T-helper 17 cell (primary cell): Measurements from ENCODE around the gene CACNA1E. TPM values are rescaled to one million over a fixed set of nuclear protein-coding genes. Genes with fewer than 3 reads are reported as not detected.

Experiments
- ATAC-seq: fragments of 150-1000 bp; cut with Tn5 transposase; 2 replicates; pipeline ENCODE4 v1.10.0; 2021; ENCODE audit warnings: mild to moderate bottlenecking, moderate library complexity
- DNase-seq, 3 donors: peaks; one replicate each; pipeline versions ENCODE4 v3.0.0 to v3.0.0-alpha.2; 2020 to 2021
- H3K9me3 ChIP-seq: one replicate; pipeline ENCODE4 v1.7.0; 2013; ENCODE audit warnings: low read length, mild to moderate bottlenecking; ENCODE audit not compliant: control insufficient read depth, poor library complexity, severe bottlenecking
- H3K27ac Mint-ChIP-seq: one replicate; pipeline ENCODE4 v1.8.0; 2022; ENCODE audit warnings: mild to moderate bottlenecking, moderate library complexity, mixed read lengths
- H3K27me3 Mint-ChIP-seq: one replicate; pipeline ENCODE4 v1.8.0; 2022; ENCODE audit warnings: mixed read lengths
- H3K36me3 Mint-ChIP-seq: one replicate; pipeline ENCODE4 v1.8.0; 2022; ENCODE audit warnings: low read depth, mixed read lengths
- H3K4me1 Mint-ChIP-seq: one replicate; pipeline ENCODE4 v1.8.0; 2022; ENCODE audit warnings: mild to moderate bottlenecking, mixed read lengths
- H3K4me3 Mint-ChIP-seq: one replicate; pipeline ENCODE4 v1.8.0; 2022; ENCODE audit warnings: mild to moderate bottlenecking, moderate library complexity, mixed read lengths
- total RNA-seq, 4 donors: library from RNA in 2 of 4; stranded (reverse) in 2 of 4; gene quantifications; one replicate each; pipeline ENCODE4 v1.2.3 and lab custom pipeline; 2022 to 2026

The CACNA1E gene
- total RNA-seq, 2 donors from 2014 or later, result not detected

GRCh38 chr1:181490740-181491712 is 7.7 kb downstream of the CACNA1E start:
- peaks cover 74% of the 10 kb centered on the region for H3K27me3 Mint-ChIP-seq
- no peak for DNase-seq
- H3K4me3 Mint-ChIP-seq, result no peak overlapping the region
- peaks cover 8% of the 10 kb centered on the region for H3K4me1 Mint-ChIP-seq
- ATAC-seq, result no peak
- H3K27ac Mint-ChIP-seq, result no peak overlapping the region
- no peaks in the 10 kb centered on the region for H3K9me3 ChIP-seq
- H3K36me3 Mint-ChIP-seq, result peaks cover 4% of the 10 kb centered on the region

DNA sequence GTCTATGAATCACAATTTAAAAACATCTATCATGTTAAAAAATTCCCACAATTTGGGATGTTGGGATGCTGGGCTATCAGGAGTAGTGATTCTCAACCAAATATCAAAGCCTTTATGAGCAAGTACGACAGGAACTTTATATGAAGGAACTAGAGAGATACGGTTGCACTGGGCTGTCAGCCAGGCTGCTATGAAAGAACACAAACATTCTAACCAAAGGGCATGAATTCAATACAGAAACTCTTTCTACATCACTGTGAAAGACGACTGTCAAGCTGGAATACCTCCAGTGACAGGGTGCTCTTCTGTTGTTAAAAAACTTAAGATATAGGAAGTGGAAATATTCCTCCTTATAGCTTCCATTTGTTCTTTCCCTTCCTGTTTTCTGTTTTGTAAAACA is 9.8 kb downstream of the CACNA1E start:
- Mint-ChIP-seq H3K4me1 (peaks cover 4% of the 10 kb centered on the region), H3K36me3 (peaks cover 2% of the 10 kb centered on the region), H3K27me3 (peaks cover 74% of the 10 kb centered on the region), H3K27ac (no peak overlapping the region), H3K4me3 (no peak overlapping the region)
- DNase-seq (no peak), ATAC-seq (no peak)
- H3K9me3 ChIP-seq, result no peaks in the 10 kb centered on the region

DNA sequence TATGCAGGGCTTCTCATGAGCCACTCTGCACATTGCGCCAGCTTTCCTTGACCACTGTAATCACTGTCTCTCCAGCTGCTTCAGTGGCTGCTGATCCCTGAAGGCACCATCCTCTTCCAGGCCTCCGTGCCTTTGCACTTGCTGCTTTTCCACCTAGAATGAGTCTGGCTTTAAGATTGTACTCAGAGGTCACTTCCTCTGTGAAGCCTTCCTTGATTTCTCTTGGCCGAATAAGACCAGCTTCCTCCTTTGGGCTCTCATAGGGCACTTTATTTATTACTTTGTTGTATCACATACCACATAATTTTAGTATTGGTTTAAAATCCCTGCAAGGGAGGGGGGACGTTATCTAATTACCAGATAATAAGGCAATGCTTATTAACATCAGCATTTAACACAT is 10.6 kb downstream of the CACNA1E start:
- no peak overlapping the region for H3K4me3 Mint-ChIP-seq
- ATAC-seq (no peak), DNase-seq (no peak)
- H3K27me3 Mint-ChIP-seq, result peaks cover 67% of the 10 kb centered on the region
- peaks cover 2% of the 10 kb centered on the region for H3K36me3 Mint-ChIP-seq
- H3K4me1 Mint-ChIP-seq, result peaks cover 4% of the 10 kb centered on the region
- no peak overlapping the region for H3K27ac Mint-ChIP-seq
- H3K9me3 ChIP-seq, result no peaks in the 10 kb centered on the region

DNA sequence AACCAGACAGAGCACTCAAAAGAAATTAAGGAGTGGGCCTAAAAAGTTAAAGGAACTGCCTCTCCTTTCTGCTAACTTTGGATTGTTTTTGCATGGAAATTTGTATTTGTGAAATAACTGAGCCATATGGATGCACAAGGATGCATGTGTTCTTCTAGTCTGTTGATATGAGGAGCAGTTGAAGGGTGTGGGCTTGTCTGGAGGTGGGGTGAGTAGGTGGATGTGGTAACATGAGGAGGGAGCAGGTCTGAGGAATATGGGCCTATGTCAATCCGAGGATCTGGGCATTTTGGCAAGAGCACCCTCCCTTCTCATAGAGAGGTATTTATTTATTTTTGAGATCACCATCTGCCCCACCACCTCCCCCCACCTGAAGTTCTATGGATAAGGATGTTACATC is 13.4 kb downstream of the CACNA1E start:
- no peak overlapping the region for H3K27ac Mint-ChIP-seq
- no peaks in the 10 kb centered on the region for H3K9me3 ChIP-seq
- DNase-seq (no peak), ATAC-seq (no peak)
- H3K27me3 Mint-ChIP-seq, result peaks cover 70% of the 10 kb centered on the region
- H3K36me3 Mint-ChIP-seq, result peaks cover 5% of the 10 kb centered on the region
- no peak overlapping the region for H3K4me3 Mint-ChIP-seq
- H3K4me1 Mint-ChIP-seq, result peaks cover under 1% of the 10 kb centered on the region

DNA sequence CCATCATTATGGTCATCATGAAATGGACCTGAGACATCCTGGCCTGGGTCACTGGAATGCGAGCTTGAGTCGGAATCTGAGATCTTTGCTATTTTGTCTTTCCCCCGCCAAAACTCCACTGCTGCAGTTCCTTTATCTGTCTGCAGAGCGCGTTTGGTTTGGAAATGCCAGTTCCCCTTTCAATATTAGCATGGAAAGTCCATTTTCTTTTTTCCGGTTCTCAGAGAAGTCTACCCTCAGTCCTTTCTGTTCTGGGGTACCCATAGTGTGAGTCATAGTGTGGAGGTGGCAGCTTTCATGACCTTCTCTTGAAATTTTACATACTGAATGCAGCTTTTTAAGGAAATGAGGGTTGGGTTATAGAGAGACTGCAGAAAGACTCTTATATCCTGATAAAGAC is 14.6 kb downstream of the CACNA1E start:
- ATAC-seq, result no peak
- no peak for DNase-seq
- H3K4me1 Mint-ChIP-seq, result no peaks in the 10 kb centered on the region
- peaks cover 5% of the 10 kb centered on the region for H3K36me3 Mint-ChIP-seq
- H3K27ac Mint-ChIP-seq, result no peak overlapping the region
- H3K9me3 ChIP-seq, result no peaks in the 10 kb centered on the region
- peaks cover 73% of the 10 kb centered on the region for H3K27me3 Mint-ChIP-seq
- no peak overlapping the region for H3K4me3 Mint-ChIP-seq

DNA sequence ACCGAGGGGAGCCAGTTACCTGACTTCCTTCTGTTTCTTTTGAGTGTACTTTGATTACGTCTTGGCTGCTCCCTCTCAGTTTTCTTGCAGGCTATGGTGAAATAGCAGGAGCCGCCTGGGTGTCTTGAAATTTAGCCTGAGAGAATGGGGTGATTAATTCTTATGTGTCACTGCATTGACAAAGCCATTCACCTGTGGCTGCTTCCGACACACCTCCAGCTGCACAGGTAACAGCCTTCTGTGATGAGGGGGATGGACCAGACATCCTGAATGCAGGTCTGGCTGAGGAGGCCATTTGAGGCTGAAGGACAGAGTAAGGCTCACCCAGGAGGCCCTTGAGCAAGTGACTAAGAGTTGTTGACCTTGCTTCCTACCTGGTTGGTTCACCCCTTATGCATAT is 16.5 kb downstream of the CACNA1E start:
- DNase-seq (no peak), ATAC-seq (no peak)
- peaks cover 3% of the 10 kb centered on the region for H3K36me3 Mint-ChIP-seq
- no peaks in the 10 kb centered on the region for H3K9me3 ChIP-seq
- H3K27ac Mint-ChIP-seq, result no peak overlapping the region
- peaks cover 77% of the 10 kb centered on the region for H3K27me3 Mint-ChIP-seq
- no peak overlapping the region for H3K4me3 Mint-ChIP-seq
- peaks cover 2% of the 10 kb centered on the region for H3K4me1 Mint-ChIP-seq

DNA sequence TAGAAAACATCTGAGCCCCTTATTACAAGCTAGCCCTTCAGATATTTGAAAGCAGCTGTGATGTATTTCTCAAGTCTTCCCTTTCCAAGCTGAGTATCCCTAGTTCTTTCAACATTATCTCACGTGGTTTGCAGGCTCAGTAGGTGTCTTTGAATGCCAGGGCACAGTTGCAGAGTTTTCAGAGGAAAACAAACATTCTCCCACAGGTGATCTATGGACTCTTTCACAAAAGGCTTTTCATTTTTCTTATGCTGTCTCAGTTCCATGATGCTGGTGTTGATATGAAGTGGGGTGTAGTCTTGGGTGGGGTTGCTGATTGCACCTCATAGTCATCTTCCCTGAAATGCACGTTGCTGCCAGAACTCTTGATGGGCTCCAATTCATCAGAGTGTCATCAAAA is 17.3 kb downstream of the CACNA1E start:
- H3K9me3 ChIP-seq, result no peaks in the 10 kb centered on the region
- no peak overlapping the region for H3K4me3 Mint-ChIP-seq
- H3K27ac Mint-ChIP-seq, result no peak overlapping the region
- H3K4me1 Mint-ChIP-seq, result peaks cover 2% of the 10 kb centered on the region
- DNase-seq (no peak), ATAC-seq (no peak)
- H3K36me3 Mint-ChIP-seq, result peaks cover 3% of the 10 kb centered on the region
- H3K27me3 Mint-ChIP-seq, result peaks cover 70% of the 10 kb centered on the region

DNA sequence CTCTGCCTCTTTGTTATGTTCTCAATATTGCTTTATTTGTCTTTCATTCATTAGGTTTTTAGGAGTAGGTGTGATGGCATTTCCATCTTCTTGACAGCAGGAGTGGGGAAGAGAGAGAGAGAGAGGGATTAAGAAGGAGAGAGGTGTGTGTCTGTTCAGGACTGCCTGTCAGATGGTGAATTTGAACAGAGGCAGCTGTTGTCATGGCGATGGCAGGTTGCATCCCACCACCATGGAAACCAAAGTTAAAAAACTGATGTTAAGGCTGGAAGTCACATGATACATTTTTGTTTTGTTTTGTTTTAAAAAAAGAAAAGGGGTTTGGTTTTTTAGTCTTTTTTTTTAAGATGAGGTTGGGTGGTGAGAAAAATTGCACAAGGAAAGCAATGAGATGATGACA is 18.3 kb downstream of the CACNA1E start:
- H3K36me3 Mint-ChIP-seq, result peaks cover 3% of the 10 kb centered on the region
- no peak overlapping the region for H3K27ac Mint-ChIP-seq
- ATAC-seq (no peak), DNase-seq (no peak)
- peaks cover 71% of the 10 kb centered on the region for H3K27me3 Mint-ChIP-seq
- H3K4me1 Mint-ChIP-seq, result peaks cover 2% of the 10 kb centered on the region
- H3K9me3 ChIP-seq, result no peaks in the 10 kb centered on the region
- H3K4me3 Mint-ChIP-seq, result no peak overlapping the region

DNA sequence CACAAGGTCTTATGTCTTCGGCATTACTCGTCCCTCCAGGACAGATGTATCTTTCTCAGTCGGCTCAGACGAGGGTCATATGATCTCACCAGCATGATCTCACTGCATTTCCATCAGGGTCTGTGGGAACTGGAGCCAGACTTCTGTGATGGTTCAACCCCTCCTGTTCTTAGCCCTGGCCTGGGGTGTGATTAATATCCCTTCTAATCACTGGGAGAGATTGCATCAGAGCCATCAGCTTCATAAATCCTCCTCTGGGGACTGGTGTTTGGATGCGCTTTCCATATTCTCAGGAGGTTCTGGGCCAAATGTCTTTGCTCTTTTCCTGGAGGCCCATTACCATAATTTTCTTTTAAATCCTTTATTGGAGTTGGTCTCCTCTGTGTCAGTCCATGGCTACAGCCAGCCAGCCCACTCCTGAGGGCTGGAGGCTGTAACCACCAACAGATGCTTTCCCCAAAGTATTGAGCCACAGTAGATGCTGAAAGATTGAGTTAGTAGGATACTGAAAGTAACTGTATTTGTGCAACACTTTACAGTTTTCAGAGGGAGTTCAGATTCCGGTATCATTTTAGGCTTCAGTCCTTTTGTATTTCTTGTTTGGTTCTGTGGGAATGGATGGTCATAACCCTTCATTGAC is 20.0 kb downstream of the CACNA1E start:
- Mint-ChIP-seq H3K36me3 (peaks cover 3% of the 10 kb centered on the region), H3K4me1 (peaks cover 2% of the 10 kb centered on the region), H3K4me3 (no peak overlapping the region), H3K27ac (no peak overlapping the region), H3K27me3 (peaks cover 57% of the 10 kb centered on the region)
- ATAC-seq (no peak), DNase-seq (no peak)
- H3K9me3 ChIP-seq, result no peaks in the 10 kb centered on the region

DNA sequence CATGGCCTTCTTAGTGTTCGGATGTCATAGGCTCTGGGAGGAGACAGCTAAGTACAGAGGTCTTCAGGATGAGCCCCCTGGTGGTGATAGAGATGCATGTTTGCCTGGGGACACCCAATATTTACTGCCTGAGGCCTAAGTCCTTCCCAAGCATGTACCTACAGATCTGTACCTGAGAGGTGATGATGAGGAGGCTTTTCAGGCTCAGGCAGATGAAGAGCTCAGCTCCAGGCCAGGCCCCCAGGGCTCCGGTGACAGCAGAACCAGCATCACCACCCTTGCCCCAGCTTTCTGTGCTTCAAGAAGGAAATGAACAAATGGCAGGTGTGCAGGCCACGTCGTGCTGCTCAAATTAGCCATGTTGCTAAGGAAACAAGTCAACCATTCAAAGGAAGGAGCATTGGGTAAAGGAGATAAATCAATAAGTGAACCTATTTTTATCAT is 21.1 kb downstream of the CACNA1E start:
- peaks cover 2% of the 10 kb centered on the region for H3K4me1 Mint-ChIP-seq
- no peaks in the 10 kb centered on the region for H3K9me3 ChIP-seq
- H3K4me3 Mint-ChIP-seq, result no peak overlapping the region
- peaks cover 63% of the 10 kb centered on the region for H3K27me3 Mint-ChIP-seq
- DNase-seq (no peak), ATAC-seq (no peak)
- no peak overlapping the region for H3K27ac Mint-ChIP-seq
- H3K36me3 Mint-ChIP-seq, result peaks cover 3% of the 10 kb centered on the region

GRCh38 chr1:181506563-181507353 is 23.4 kb downstream of the CACNA1E start:
- no peaks in the 10 kb centered on the region for H3K9me3 ChIP-seq
- Mint-ChIP-seq H3K36me3 (no peaks in the 10 kb centered on the region), H3K27ac (no peak overlapping the region), H3K4me3 (no peak overlapping the region), H3K27me3 (peaks cover 60% of the 10 kb centered on the region), H3K4me1 (peaks cover 4% of the 10 kb centered on the region)
- ATAC-seq (no peak), DNase-seq (no peak)

DNA sequence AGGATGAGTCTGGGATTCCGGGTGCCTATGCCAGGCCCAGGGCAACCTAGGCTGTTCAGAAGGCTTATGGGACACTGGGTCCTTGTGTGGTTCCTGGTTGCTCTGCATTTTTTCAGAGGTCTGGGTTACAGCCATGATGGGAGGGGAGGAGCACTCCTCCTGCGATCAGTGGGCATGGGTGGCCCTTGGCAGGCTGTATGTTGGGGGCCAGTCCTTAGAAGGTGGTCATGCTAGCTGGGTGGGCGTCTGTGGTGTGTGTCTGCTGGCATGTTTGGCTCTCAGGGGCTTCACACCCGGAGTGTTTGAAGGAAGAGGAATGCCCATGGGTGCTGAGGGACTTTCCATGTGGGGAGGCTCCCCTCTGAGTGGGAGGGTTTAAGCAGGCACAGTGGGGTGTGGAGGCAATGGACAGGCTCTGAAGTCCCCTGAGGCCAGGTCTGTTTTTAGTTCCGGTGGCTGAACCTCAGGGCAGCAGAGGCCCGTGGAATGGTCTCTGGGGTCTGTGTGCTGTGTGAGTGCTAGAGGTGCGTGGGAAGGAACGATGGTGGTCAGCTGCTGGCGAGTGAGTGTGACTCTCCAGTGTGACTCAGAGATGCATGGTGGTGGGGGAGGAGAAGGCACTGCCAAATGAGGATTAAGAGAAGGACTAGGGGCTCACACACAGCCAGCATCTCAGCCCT is 25.3 kb downstream of the CACNA1E start:
- Mint-ChIP-seq H3K4me1 (peaks cover 4% of the 10 kb centered on the region), H3K4me3 (no peak overlapping the region), H3K27ac (no peak overlapping the region), H3K36me3 (peaks cover 2% of the 10 kb centered on the region), H3K27me3 (peaks cover 59% of the 10 kb centered on the region)
- DNase-seq (no peak), ATAC-seq (no peak)
- no peaks in the 10 kb centered on the region for H3K9me3 ChIP-seq
